HL-60 (cell line): ENCODE measurements around the gene PILRB.

Experiments used
- DNase-seq, 2 experiments: peaks; one replicate each; pipeline ENCODE4 v3.0.0-alpha.2; 2010 to 2020; ENCODE audit warnings: low read depth in 1 of 2, low spot score in 1 of 2
- H3K27ac ChIP-seq: fragments of 250-450 bp; sonication (Bioruptor Pico); replicated peaks from 2 replicates; pipeline ENCODE4 v1.5.1; 2020; ENCODE audit warnings: mild to moderate bottlenecking, moderate library complexity
- H3K27me3 ChIP-seq: fragments of 250-450 bp; sonication (Bioruptor Pico); 2 replicates; pipeline ENCODE4 v1.5.1; 2021; ENCODE audit warnings: mild to moderate bottlenecking, moderate library complexity; ENCODE audit not compliant: insufficient read depth, poor library complexity, severe bottlenecking
- H3K4me3 ChIP-seq: replicated peaks from 2 replicates; pipeline ENCODE4 v1.5.1; 2011; ENCODE audit warnings: mild to moderate bottlenecking, control low read depth, low read length; ENCODE audit not compliant: insufficient read depth
- CTCF ChIP-seq: IDR thresholded peaks from one replicate; pipeline ENCODE4 v1.5.1; 2011; ENCODE audit warnings: low read length, control low read depth, inconsistent platforms; ENCODE audit not compliant: insufficient read depth
- GABPA ChIP-seq: IDR thresholded peaks from 2 replicates; pipeline ENCODE4 v1.6.1; 2012; ENCODE audit warnings: low read depth
- POLR2AphosphoS5 ChIP-seq: IDR thresholded peaks from 2 replicates; pipeline ENCODE4 v1.6.1; 2012; ENCODE audit warnings: low read depth
- REST ChIP-seq: IDR thresholded peaks from 2 replicates; pipeline ENCODE4 v1.6.1; 2012; ENCODE audit warnings: low read depth; ENCODE audit not compliant: insufficient replicate concordance
- SPI1 ChIP-seq: IDR thresholded peaks from 2 replicates; pipeline ENCODE4 v1.6.1; 2012; ENCODE audit warnings: low read depth, mild to moderate bottlenecking, borderline replicate concordance

Gene PILRB

GRCh38 chr7:100406767-100407166 is 48.9 kb downstream of the PILRB start:
- no peak for DNase-seq
- Histone ChIP-seq H3K27me3 (no peaks in the 10 kb centered on the region), H3K27ac (no peak overlapping the region), H3K4me3 (no peak overlapping the region)
- TF ChIP-seq POLR2AphosphoS5 (no peak), SPI1 (no peak)

- Histone ChIP-seq H3K27me3 (no peaks in the 10 kb centered on the region), H3K27ac (no peak overlapping the region), H3K4me3 (no peak overlapping the region)
- peak; percentile 42 to 64 for DNase-seq
- TF ChIP-seq REST (no peak), CTCF (peak; percentile 75), SPI1 (no peak), GABPA (no peak), POLR2AphosphoS5 (no peak)
Measured at GRCh38 chr7:100407285-100408180, 49.6 kb downstream of the PILRB start.

- no peak overlapping the region for H3K27ac ChIP-seq
- no peak for DNase-seq
- H3K27me3 ChIP-seq, result no peaks in the 10 kb centered on the region
- no peak for TF ChIP-seq GABPA
- no peak for TF ChIP-seq REST
- no peak for TF ChIP-seq POLR2AphosphoS5
- TF ChIP-seq SPI1, result no peak
- TF ChIP-seq CTCF, result no peak
- no peak overlapping the region for H3K4me3 ChIP-seq
Measured at GRCh38 chr7:100411101-100411500, 53.2 kb downstream of the PILRB start.

GRCh38 chr7:100413346-100413745 is 55.4 kb downstream of the PILRB start:
- DNase-seq, result no peak
- H3K27me3 ChIP-seq, result no peaks in the 10 kb centered on the region
- H3K27ac ChIP-seq, result no peak overlapping the region
- TF ChIP-seq REST (no peak), POLR2AphosphoS5 (no peak), CTCF (no peak), SPI1 (peak; percentile 35; the same call in 1 of the 2 replicates)
- no peak overlapping the region for H3K4me3 ChIP-seq
